K562 (cell line): Measurements from ENCODE around the gene FOXJ2. TPM values are rescaled to one million over a fixed set of nuclear protein-coding genes. Genes with fewer than 3 reads are reported as not detected.

ENCODE experiments used
- ATAC-seq: fragments of 200-7000 bp; cut with Tn5 transposase; 3 replicates; pipeline ENCODE4 v1.9.1; 2020; ENCODE audit warnings: moderate library complexity
- BruUV-seq: library from RNA; stranded (reverse); fragments of 400-500 nt; replicated peaks from 2 replicates; lab custom pipeline; 2021; lab: Mats Ljungman, UMichigan
- CTCF ChIA-PET: fragments of 300-600 bp; formaldehyde crosslinking; extraction: SDS; loops from one replicate; lab custom pipeline; 2021; ENCODE audit warnings: low intra/inter-chr PET ratio; lab: Yijun Ruan, JAX
- POLR2A ChIA-PET: fragments of 300-600, 350-650 bp; sonication (Branson Sonifier 250); formaldehyde crosslinking; extraction: SDS; loops from one replicate; lab custom pipeline; 2021; ENCODE audit warnings: antibody characterized with exemption, inconsistent platforms; lab: Yijun Ruan, JAX
- DNase-seq, 4 experiments: peaks; one replicate each; pipeline versions ENCODE4 v3.0.0 to v3.0.0-alpha.2; 2011 to 2018; ENCODE audit warnings: low spot score in 3 of 4, mixed read lengths in 3 of 4; ENCODE audit errors: extremely low read depth in 1 of 4
- FAIRE-seq: peaks from 2 replicates; lab custom pipeline; 2011; peaks lifted over from hg19 to GRCh38; lab: Jason Lieb, UNC
- H2AFZ ChIP-seq: 2 replicates; pipeline ENCODE4 v1.6.0; 2011; ENCODE audit warnings: low read depth, low read length, control low read depth, inconsistent platforms
- H3K27ac ChIP-seq: fragments of 200-600 bp; 3 replicates; pipeline ENCODE4 v1.8.0; 2011; ENCODE audit warnings: low read depth, mild to moderate bottlenecking, control low read depth, inconsistent platforms, low read length, moderate library complexity, mixed read lengths; ENCODE audit errors: extremely low read depth
- H3K27me3 ChIP-seq, 2 experiments: fragments of 300-600 bp in 1 of 2; 2 replicates in 1 of 2; 3 replicates in 1 of 2; pipeline versions ENCODE4 v1.6.0 to v1.8.0; 2011; ENCODE audit warnings: inconsistent platforms in 2 of 2, low read length in 2 of 2, mild to moderate bottlenecking in 1 of 2, mixed read lengths in 1 of 2, moderate library complexity in 1 of 2; ENCODE audit not compliant: control insufficient read depth in 2 of 2, insufficient read depth in 2 of 2
- H3K36me3 ChIP-seq: fragments of 300-600 bp; 3 replicates; pipeline ENCODE4 v1.8.0; 2011; ENCODE audit warnings: mild to moderate bottlenecking, low read length, inconsistent platforms; ENCODE audit not compliant: control insufficient read depth, insufficient read depth
- H3K4me1 ChIP-seq, 2 experiments: fragments of 200-600 bp in 1 of 2; replicated peaks in 1 of 2; 2 replicates in 1 of 2; 3 replicates in 1 of 2; pipeline versions ENCODE4 v1.5.1 to v1.8.0; 2011; ENCODE audit warnings: inconsistent platforms in 2 of 2, low read length in 2 of 2, mild to moderate bottlenecking in 1 of 2, mixed read lengths in 1 of 2, moderate library complexity in 1 of 2; ENCODE audit not compliant: control insufficient read depth in 2 of 2, insufficient read depth in 2 of 2
- H3K4me2 ChIP-seq: 2 replicates; pipeline ENCODE4 v1.6.1; 2011; ENCODE audit warnings: low read length, control low read depth, inconsistent platforms, mixed read lengths; ENCODE audit not compliant: insufficient read depth
- H3K4me3 ChIP-seq: fragments of 200-600 bp; sonication (generic), shearing (Covaris generic); 2 replicates; pipeline ENCODE4 v1.5.1; 2016; ENCODE audit warnings: control low read depth, inconsistent platforms
- H3K79me2 ChIP-seq: fragments of 200-600 bp; 3 replicates; pipeline ENCODE4 v1.8.0; 2011; ENCODE audit warnings: low read length, inconsistent platforms; ENCODE audit not compliant: control insufficient read depth, insufficient read depth
- H3K9ac ChIP-seq, 2 experiments: 2 replicates each; pipeline versions ENCODE4 v1.6.0 to v1.6.1; 2011; ENCODE audit warnings: low read depth in 2 of 2, low read length in 2 of 2, control low read depth in 1 of 2, inconsistent platforms in 1 of 2, mild to moderate bottlenecking in 1 of 2, mixed read lengths in 1 of 2; ENCODE audit not compliant: insufficient read depth in 1 of 2
- H3K9me1 ChIP-seq: one replicate; pipeline ENCODE4 v1.6.0; 2011; ENCODE audit warnings: inconsistent platforms, mild to moderate bottlenecking, low read length, moderate library complexity; ENCODE audit not compliant: control insufficient read depth, insufficient read depth
- H3K9me3 ChIP-seq: replicated peaks from 2 replicates; pipeline ENCODE4 v1.5.1; 2011; ENCODE audit warnings: low read depth, low read length, inconsistent platforms; ENCODE audit not compliant: control insufficient read depth, insufficient read depth
- H4K20me1 ChIP-seq: replicated peaks from 2 replicates; pipeline ENCODE4 v1.6.1; 2011; ENCODE audit warnings: low read length, inconsistent platforms, mixed read lengths; ENCODE audit not compliant: control insufficient read depth, insufficient read depth
- CREM ChIP-seq: IDR thresholded peaks from 2 replicates; pipeline ENCODE4 v1.6.1; 2014; ENCODE audit warnings: antibody characterized with exemption, low read depth
- DMBX1 ChIP-seq: fragments of 250-450 bp; sonication (Bioruptor Pico); IDR thresholded peaks from 2 replicates; pipeline ENCODE4 v1.8.0; 2022; ENCODE audit warnings: inconsistent platforms, mild to moderate bottlenecking, moderate library complexity, borderline replicate concordance
- EGR1 ChIP-seq: fragments of 450-650 bp; conservative IDR thresholded peaks from 2 replicates; pipeline ENCODE4 v1.6.1; 2017; ENCODE audit warnings: mild to moderate bottlenecking
- FOXJ3 ChIP-seq: sonication (generic); formaldehyde crosslinking; IDR thresholded peaks from 2 replicates; pipeline ENCODE4 v1.4.0; 2020; ENCODE audit warnings: mild to moderate bottlenecking, missing genetic modification reagents
- NFRKB ChIP-seq: fragments of 450-650 bp; IDR thresholded peaks from 2 replicates; pipeline ENCODE4 v1.6.1; 2016; ENCODE audit warnings: low read depth
- PHTF2 ChIP-seq: fragments of 250-450 bp; sonication (Bioruptor Pico); IDR thresholded peaks from 2 replicates; pipeline ENCODE4 v1.5.0; 2021; ENCODE audit warnings: mild to moderate bottlenecking
- RB1 ChIP-seq: fragments of 450-650 bp; IDR thresholded peaks from 2 replicates; pipeline ENCODE4 v1.6.1; 2017; ENCODE audit warnings: low read depth, mild to moderate bottlenecking
- RBM39 ChIP-seq: fragments of 200-400 bp; formaldehyde crosslinking; optimal IDR thresholded peaks from 2 replicates; pipeline ENCODE3; 2018; ENCODE audit warnings: low read depth, low read length
- SMC3 ChIP-seq: conservative IDR thresholded peaks from 2 replicates; pipeline ENCODE4 v1.6.1; 2011; ENCODE audit warnings: low read depth, low read length, improper control_type of control experiment; ENCODE audit not compliant: insufficient read depth
- WGBS: fragments of 100-300 bp; shearing (Covaris generic); methylation state at CpG from one replicate; pipeline ENCODE4 v1.1.6; 2016; ENCODE audit warnings: low coverage, mixed read lengths; ENCODE audit not compliant: insufficient coverage; ENCODE audit errors: missing lambda C conversion rate; 5-methylcytosine and 5-hydroxymethylcytosine counted together
- in situ Hi-C: fragments of 300-500 bp; cut with MboI; formaldehyde crosslinking; loops from 4 replicates; pipeline ENCODE4 v1.15.0; 2018; ENCODE audit warnings: inconsistent platforms, mixed read lengths
- intact Hi-C: fragments of 100-400 bp; cut with micrococcal nuclease; formaldehyde crosslinking; loops from 2 replicates; pipeline ENCODE4 v1.14.2; 2022
- polyA plus RNA-seq, 8 experiments: library from polyadenylated mRNA; depleted of rRNA in 4 of 8; stranded (reverse) in 5 of 8; unstranded in 3 of 8; fragments of >200 nt; fragmentation: Nextera tagmentation in 2 of 8; fragmentation: Illumina TruSeq in 1 of 8; extraction: Ambion mirVana in 2 of 8; extraction: Trizol in 1 of 8; gene quantifications; 2 replicates each; pipeline versions ENCODE4 v1.2.1 to v1.2.3, GENCODE V29; 2011 to 2014; ENCODE audit warnings: inconsistent platforms in 1 of 8, missing spikeins in 1 of 8
- total RNA-seq, 7 experiments: library from RNA; depleted of rRNA in 6 of 7; stranded (reverse); fragments of >200 nt in 6 of 7; fragmentation: Illumina TruSeq in 2 of 7; extraction: Trizol in 2 of 7; gene quantifications; 2 replicates each; pipeline versions ENCODE4 v1.2.1 to v1.2.3, GENCODE V29; 2011 to 2021; ENCODE audit warnings: low replicate concordance in 1 of 7
- TF ChIP-seq, protein P1 (sequence below): sonication (generic); IDR thresholded peaks from 2 replicates; pipeline ENCODE4 v1.6.1; 2016
- TF ChIP-seq, protein P2 (sequence below): fragments of 250-450 bp; sonication (Bioruptor Pico); IDR thresholded peaks from 2 replicates; pipeline ENCODE4 v1.4.0; 2020

Gene FOXJ2
- total and polyA plus RNA-seq, 9 of the 15 experiments (the other 6 are each of a cell fraction or from before 2014, with no cell fraction given) = 1.0 to 7.5 (median 2.4) TPM

DNA sequence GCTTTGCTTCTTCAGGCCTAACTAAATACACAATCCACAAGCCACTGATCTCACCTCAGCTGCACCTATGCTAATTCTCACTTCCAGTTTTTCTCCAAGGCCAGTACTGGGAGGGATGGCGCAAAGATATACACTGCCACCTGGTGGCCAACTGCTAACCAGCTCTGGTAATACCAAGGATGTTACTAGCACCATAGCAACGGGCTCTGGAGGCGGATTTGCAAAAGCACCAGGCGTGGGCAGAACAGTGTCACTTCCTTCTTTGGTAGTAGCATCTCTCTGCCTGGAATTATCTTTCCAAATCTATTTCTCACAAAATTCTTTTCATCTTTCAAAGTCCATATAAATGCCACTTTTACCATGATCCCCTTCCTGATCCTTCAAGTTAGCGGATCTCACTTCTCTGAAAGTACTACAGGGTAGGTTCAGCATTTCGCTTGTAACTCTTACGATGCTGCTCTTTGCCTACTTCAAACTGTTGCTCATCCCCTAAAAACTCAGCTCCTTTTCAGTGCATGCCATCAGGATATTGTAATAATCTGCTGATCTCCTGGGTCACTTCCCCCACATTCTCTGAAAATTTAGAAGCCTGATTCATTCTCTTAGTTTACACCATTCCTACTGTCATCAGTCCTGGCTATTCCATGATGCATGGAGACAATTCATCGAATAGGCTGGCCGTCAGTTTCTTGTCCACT, 37.1 kb upstream of the FOXJ2 start:
- in situ Hi-C loops = loop anchor here (5.0 kb wide), 1 partner anchor 138 kb away; no protein-coding TSS in a partner anchor
- Histone ChIP-seq H3K27ac (no peak overlapping the region), H4K20me1 (no peaks in the 10 kb centered on the region), H2AFZ (no peak overlapping the region), H3K9ac (no peak overlapping the region), H3K27me3 (no peaks in the 10 kb centered on the region), H3K4me1 (peaks cover 2 to 12% of the 10 kb centered on the region in 2 experiments; a peak in 3 of 5 replicates), H3K4me2 (no peak overlapping the region), H3K9me3 (no peaks in the 10 kb centered on the region), H3K9me1 (no peaks in the 10 kb centered on the region), H3K4me3 (no peak overlapping the region), H3K79me2 (no peaks in the 10 kb centered on the region), H3K36me3 (no peaks in the 10 kb centered on the region)
- ATAC-seq = peak; percentile 99
- CTCF ChIA-PET = interaction anchor here (0.7 to 3.6 kb wide), 4 partner anchors 62 to 136 kb away, joined by 3 to 23 read pairs (median 8); no protein-coding TSS in a partner anchor
- DNase-seq = peak; percentile 37 to 78 (median 41)
- peak; percentile 93 for FAIRE-seq
- POLR2A ChIA-PET = interaction anchor here (3.2 kb wide), 1 partner anchor 62 kb away, joined by 26 read pairs; no protein-coding TSS in a partner anchor
- intact Hi-C loops = loop anchor here (1.0 to 2.0 kb wide), 3 partner anchors 35 to 135 kb away; no protein-coding TSS in a partner anchor
- WGBS = 22% methylated on average over 9 of the region's 9 CpGs
- no TSS peak for BruUV-seq
- no peak for TF ChIP-seq FOXJ3 (CRISPR knock-in tag)
- TF ChIP-seq DMBX1 (CRISPR knock-in tag) = no peak
- TF ChIP-seq, protein P1, sequence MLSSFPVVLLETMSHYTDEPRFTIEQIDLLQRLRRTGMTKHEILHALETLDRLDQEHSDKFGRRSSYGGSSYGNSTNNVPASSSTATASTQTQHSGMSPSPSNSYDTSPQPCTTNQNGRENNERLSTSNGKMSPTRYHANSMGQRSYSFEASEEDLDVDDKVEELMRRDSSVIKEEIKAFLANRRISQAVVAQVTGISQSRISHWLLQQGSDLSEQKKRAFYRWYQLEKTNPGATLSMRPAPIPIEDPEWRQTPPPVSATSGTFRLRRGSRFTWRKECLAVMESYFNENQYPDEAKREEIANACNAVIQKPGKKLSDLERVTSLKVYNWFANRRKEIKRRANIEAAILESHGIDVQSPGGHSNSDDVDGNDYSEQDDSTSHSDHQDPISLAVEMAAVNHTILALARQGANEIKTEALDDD = peak; percentile 43; the same call in 1 of the 2 replicates
- TF ChIP-seq NFRKB = no peak
- TF ChIP-seq, protein P2, sequence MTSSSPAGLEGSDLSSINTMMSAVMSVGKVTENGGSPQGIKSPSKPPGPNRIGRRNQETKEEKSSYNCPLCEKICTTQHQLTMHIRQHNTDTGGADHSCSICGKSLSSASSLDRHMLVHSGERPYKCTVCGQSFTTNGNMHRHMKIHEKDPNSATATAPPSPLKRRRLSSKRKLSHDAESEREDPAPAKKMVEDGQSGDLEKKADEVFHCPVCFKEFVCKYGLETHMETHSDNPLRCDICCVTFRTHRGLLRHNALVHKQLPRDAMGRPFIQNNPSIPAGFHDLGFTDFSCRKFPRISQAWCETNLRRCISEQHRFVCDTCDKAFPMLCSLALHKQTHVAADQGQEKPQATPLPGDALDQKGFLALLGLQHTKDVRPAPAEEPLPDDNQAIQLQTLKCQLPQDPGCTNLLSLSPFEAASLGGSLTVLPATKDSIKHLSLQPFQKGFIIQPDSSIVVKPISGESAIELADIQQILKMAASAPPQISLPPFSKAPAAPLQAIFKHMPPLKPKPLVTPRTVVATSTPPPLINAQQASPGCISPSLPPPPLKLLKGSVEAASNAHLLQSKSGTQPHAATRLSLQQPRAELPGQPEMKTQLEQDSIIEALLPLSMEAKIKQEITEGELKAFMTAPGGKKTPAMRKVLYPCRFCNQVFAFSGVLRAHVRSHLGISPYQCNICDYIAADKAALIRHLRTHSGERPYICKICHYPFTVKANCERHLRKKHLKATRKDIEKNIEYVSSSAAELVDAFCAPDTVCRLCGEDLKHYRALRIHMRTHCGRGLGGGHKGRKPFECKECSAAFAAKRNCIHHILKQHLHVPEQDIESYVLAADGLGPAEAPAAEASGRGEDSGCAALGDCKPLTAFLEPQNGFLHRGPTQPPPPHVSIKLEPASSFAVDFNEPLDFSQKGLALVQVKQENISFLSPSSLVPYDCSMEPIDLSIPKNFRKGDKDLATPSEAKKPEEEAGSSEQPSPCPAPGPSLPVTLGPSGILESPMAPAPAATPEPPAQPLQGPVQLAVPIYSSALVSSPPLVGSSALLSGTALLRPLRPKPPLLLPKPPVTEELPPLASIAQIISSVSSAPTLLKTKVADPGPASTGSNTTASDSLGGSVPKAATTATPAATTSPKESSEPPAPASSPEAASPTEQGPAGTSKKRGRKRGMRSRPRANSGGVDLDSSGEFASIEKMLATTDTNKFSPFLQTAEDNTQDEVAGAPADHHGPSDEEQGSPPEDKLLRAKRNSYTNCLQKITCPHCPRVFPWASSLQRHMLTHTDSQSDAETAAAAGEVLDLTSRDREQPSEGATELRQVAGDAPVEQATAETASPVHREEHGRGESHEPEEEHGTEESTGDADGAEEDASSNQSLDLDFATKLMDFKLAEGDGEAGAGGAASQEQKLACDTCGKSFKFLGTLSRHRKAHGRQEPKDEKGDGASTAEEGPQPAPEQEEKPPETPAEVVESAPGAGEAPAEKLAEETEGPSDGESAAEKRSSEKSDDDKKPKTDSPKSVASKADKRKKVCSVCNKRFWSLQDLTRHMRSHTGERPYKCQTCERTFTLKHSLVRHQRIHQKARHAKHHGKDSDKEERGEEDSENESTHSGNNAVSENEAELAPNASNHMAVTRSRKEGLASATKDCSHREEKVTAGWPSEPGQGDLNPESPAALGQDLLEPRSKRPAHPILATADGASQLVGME (CRISPR knock-in tag) = peak; percentile 96
- TF ChIP-seq RB1 = no peak
- peak; percentile 84 for TF ChIP-seq SMC3
- no peak for TF ChIP-seq RBM39
- TF ChIP-seq EGR1 = peak; percentile 85
- TF ChIP-seq CREM = 0 out of 2 replicates have a peak, but pooled peaks have one; percentile 19
- no peak for TF ChIP-seq PHTF2 (CRISPR knock-in tag)
